ENCODE results near the gene NSMCE4A. TPM values are rescaled to one million over a fixed set of nuclear protein-coding genes. Genes with fewer than 3 reads are reported as not detected.

Gene NSMCE4A
- total and polyA plus RNA-seq, 2 donors (not counting 3 experiments of a cell fraction or from before 2014, with no cell fraction given) = 36.8 to 51.0 TPM

GRCh38 chr10:121936295-121936694 lies 38.7 kb downstream of the NSMCE4A start:
- Histone ChIP-seq H3K79me2 (ENCODE audit: control insufficient read depth, insufficient read depth, low read length) (no peaks in the 10 kb centered on the region), H3K9me1 (replicated peaks; ENCODE audit: control insufficient read depth, extremely low read depth, insufficient read depth, low read length) (no peaks in the 10 kb centered on the region), H4K20me1 (replicated peaks; ENCODE audit: control insufficient read depth, extremely low read depth, insufficient read depth, low read length) (no peaks in the 10 kb centered on the region), H3K27me3 (ENCODE audit: control insufficient read depth in 2 of 2, insufficient read depth in 2 of 2, low read length in 2 of 2) (no peaks in the 10 kb centered on the region), H3K4me3 (replicated peaks in 1 of 3; ENCODE audit: insufficient read depth in 1 of 3, low read depth in 1 of 3, low read length in 3 of 3) (no peak overlapping the region), H3K4me1 (ENCODE audit: control insufficient read depth, extremely low read depth, insufficient read depth, low read length) (no peaks in the 10 kb centered on the region), H3K36me3 (ENCODE audit: control insufficient read depth in 2 of 2, extremely low read depth in 1 of 2, insufficient read depth in 2 of 2, low read length in 2 of 2) (no peaks in the 10 kb centered on the region), H3K4me2 (ENCODE audit: insufficient read depth, low read length) (no peak overlapping the region), H3K27ac (ENCODE audit: insufficient read depth, low read depth, low read length) (no peak overlapping the region), H2AFZ (ENCODE audit: low read depth, low read length) (no peak overlapping the region), H3K9me3 (replicated peaks; ENCODE audit: control insufficient read depth, insufficient read depth, low read length) (no peaks in the 10 kb centered on the region), H3K9ac (replicated peaks; ENCODE audit: extremely low read depth, insufficient read depth, low read length) (no peak overlapping the region)
- DNase-seq (ENCODE audit: low read depth, low spot score) (no peak), FAIRE-seq (no peak)
- BruUV-seq (replicated peaks) = no TSS peak
- TF ChIP-seq EZH2 (IDR thresholded peaks at IDR 0.05; ENCODE audit: borderline replicate concordance, low read depth, low read length, severe bottlenecking) (no peak), JUN (IDR thresholded peaks at IDR 0.05; ENCODE audit: borderline replicate concordance, insufficient read depth, insufficient read length, low read depth) (no peak), GATA2 (IDR thresholded peaks at IDR 0.05; ENCODE audit: insufficient read depth, insufficient read length, low read depth, low read length) (no peak), MAX (IDR thresholded peaks at IDR 0.05; ENCODE audit: insufficient read depth, insufficient read length) (no peak)
- intact Hi-C loops (cut with micrococcal nuclease) = no loop called here
- dilution Hi-C loops (cut with MboI; ENCODE audit: extremely low pct_ligation_motif_present, low sequenced_read_pairs) = no loop called here
- CTCF ChIA-PET = interaction anchor here (1.8 kb wide), 1 partner anchor 115 kb away, joined by 6 read pairs; no protein-coding TSS in a partner anchor
- POLR2A ChIA-PET = no interaction called here

GRCh38 chr10:121935702-121936101 lies 39.3 kb downstream of the NSMCE4A start:
- ChIA-PET CTCF (interaction anchor here (1.8 kb wide), 1 partner anchor 116 kb away, joined by 6 read pairs; no protein-coding TSS in a partner anchor), POLR2A (no interaction called here)
- Histone ChIP-seq H2AFZ (ENCODE audit: low read depth, low read length) (no peak overlapping the region), H3K9ac (replicated peaks; ENCODE audit: extremely low read depth, insufficient read depth, low read length) (no peak overlapping the region), H3K4me1 (ENCODE audit: control insufficient read depth, extremely low read depth, insufficient read depth, low read length) (no peaks in the 10 kb centered on the region), H3K4me2 (ENCODE audit: insufficient read depth, low read length) (no peak overlapping the region), H3K79me2 (ENCODE audit: control insufficient read depth, insufficient read depth, low read length) (no peaks in the 10 kb centered on the region), H4K20me1 (replicated peaks; ENCODE audit: control insufficient read depth, extremely low read depth, insufficient read depth, low read length) (no peaks in the 10 kb centered on the region), H3K4me3 (replicated peaks in 1 of 3; ENCODE audit: insufficient read depth in 1 of 3, low read depth in 1 of 3, low read length in 3 of 3) (no peak overlapping the region), H3K27me3 (ENCODE audit: control insufficient read depth in 2 of 2, insufficient read depth in 2 of 2, low read length in 2 of 2) (no peaks in the 10 kb centered on the region), H3K27ac (ENCODE audit: insufficient read depth, low read depth, low read length) (no peak overlapping the region), H3K36me3 (ENCODE audit: control insufficient read depth in 2 of 2, extremely low read depth in 1 of 2, insufficient read depth in 2 of 2, low read length in 2 of 2) (no peaks in the 10 kb centered on the region), H3K9me1 (replicated peaks; ENCODE audit: control insufficient read depth, extremely low read depth, insufficient read depth, low read length) (no peaks in the 10 kb centered on the region), H3K9me3 (replicated peaks; ENCODE audit: control insufficient read depth, insufficient read depth, low read length) (no peaks in the 10 kb centered on the region)
- dilution Hi-C loops (cut with MboI; ENCODE audit: extremely low pct_ligation_motif_present, low sequenced_read_pairs) (no loop called here), intact Hi-C loops (cut with micrococcal nuclease) (no loop called here)
- FAIRE-seq = no peak
- no peak for TF ChIP-seq POLR2AphosphoS5 (IDR thresholded peaks at IDR 0.05; ENCODE audit: insufficient read depth, low read depth, low read length)
- no peak for TF ChIP-seq EZH2 (IDR thresholded peaks at IDR 0.05; ENCODE audit: borderline replicate concordance, low read depth, low read length, severe bottlenecking)
- TF ChIP-seq MAX (IDR thresholded peaks at IDR 0.05; ENCODE audit: insufficient read depth, insufficient read length) = no peak
- TF ChIP-seq FOS (IDR thresholded peaks at IDR 0.05; ENCODE audit: borderline replicate concordance, insufficient read depth, low read length) = no peak
- no peak for TF ChIP-seq MYC (IDR thresholded peaks at IDR 0.05; ENCODE audit: low read depth, low read length)
- TF ChIP-seq CTCF (IDR thresholded peaks at IDR 0.05; ENCODE audit: extremely low read depth in 1 of 2, insufficient read depth in 1 of 2, low read depth in 1 of 2, low read length in 2 of 2) = no peak
- no peak for TF ChIP-seq JUN (IDR thresholded peaks at IDR 0.05; ENCODE audit: borderline replicate concordance, insufficient read depth, insufficient read length, low read depth)
- TF ChIP-seq GATA2 (IDR thresholded peaks at IDR 0.05; ENCODE audit: insufficient read depth, insufficient read length, low read depth, low read length) = no peak
- no TSS peak for BruUV-seq (replicated peaks)
- DNase-seq (ENCODE audit: low read depth, low spot score) = no peak

Data from endothelial cell of umbilical vein (primary cell).